Activated effector memory CD4-positive, alpha-beta T cell treated with anti-CD3 and anti-CD28 coated beads, Interleukin-2, amount 50 U/mL, for 16 hours (primary cell): Measurements from ENCODE around the gene RNU11.
"Not testable (repeated sequence)": the region's sequence is repeated elsewhere in the genome, so short reads cannot be mapped to it uniquely, and the experiment has no call there.

Experiments
- DNase-seq: peaks from one replicate; pipeline ENCODE4 v3.0.0-alpha.2; 2020

The RNU11 gene

GRCh38 chr1:28648474-28649198 is at the start of gene RNU11:
Gene RNU11 (plus strand): TSS chr1:28648600.
- DNase-seq, result peak; percentile 93

GRCh38 chr1:28601696-28602095 is 46.7 kb upstream of the RNU11 start:
- no peak for DNase-seq

- DNase-seq, result no peak
Measured at GRCh38 chr1:28602536-28603439, 45.6 kb upstream of the RNU11 start.

- no peak for DNase-seq
Measured at GRCh38 chr1:28604411-28604810, 44.0 kb upstream of the RNU11 start.

GRCh38 chr1:28604962-28605361 is 43.4 kb upstream of the RNU11 start:
- DNase-seq, result no peak

- no peak for DNase-seq
Measured at GRCh38 chr1:28606771-28607170, 41.6 kb upstream of the RNU11 start.

GRCh38 chr1:28613175-28613574 is 35.2 kb upstream of the RNU11 start:
- DNase-seq, result no peak

GRCh38 chr1:28631713-28632112 is 16.7 kb upstream of the RNU11 start:
- no peak for DNase-seq

- DNase-seq, result no peak
Measured at GRCh38 chr1:28632560-28632959, 15.8 kb upstream of the RNU11 start.

GRCh38 chr1:28640766-28641165 is 7.6 kb upstream of the RNU11 start:
- peak; percentile 71 for DNase-seq

- no peak for DNase-seq
Measured at GRCh38 chr1:28642056-28642846, 6.1 kb upstream of the RNU11 start.

- DNase-seq, result peak; percentile 97
Measured at GRCh38 chr1:28642847-28643635, 5.4 kb upstream of the RNU11 start, which contains the start of gene TAF12. Gene TAF12 (minus strand): TSS chr1:28643067. CDS start chr1:28622081, 20,986 bp downstream.

- no peak for DNase-seq
Measured at GRCh38 chr1:28644494-28644893, 3.9 kb upstream of the RNU11 start.

- not testable (repeated sequence) for DNase-seq
Measured at GRCh38 chr1:28645406-28645805, 3.0 kb upstream of the RNU11 start.

- DNase-seq, result no peak
Measured at GRCh38 chr1:28646040-28646439, 2.4 kb upstream of the RNU11 start.

GRCh38 chr1:28648008-28648473 is 359 bp upstream of the RNU11 start:
- peak; percentile 95 for DNase-seq

GRCh38 chr1:28653063-28653462 is 4.7 kb downstream of the RNU11 start:
- not testable (repeated sequence) for DNase-seq

GRCh38 chr1:28653870-28654269 is 5.5 kb downstream of the RNU11 start:
- DNase-seq, result not testable (repeated sequence)

- DNase-seq, result not testable (repeated sequence)
Measured at GRCh38 chr1:28655448-28656311, 7.3 kb downstream of the RNU11 start.

- no peak for DNase-seq
Measured at GRCh38 chr1:28656335-28656734, 7.9 kb downstream of the RNU11 start.

GRCh38 chr1:28663871-28664470 is 15.6 kb downstream of the RNU11 start:
- DNase-seq, result no peak
